K562 (cell line): Measurements from ENCODE around the gene ANKMY1. TPM values are rescaled to one million over a fixed set of nuclear protein-coding genes. Genes with fewer than 3 reads are reported as not detected.

Experiments
- ATAC-seq: fragments of 200-7000 bp; cut with Tn5 transposase; 3 replicates; pipeline ENCODE4 v1.9.1; 2020; ENCODE audit warnings: moderate library complexity
- BruUV-seq: library from RNA; stranded (reverse); fragments of 400-500 nt; replicated peaks from 2 replicates; lab custom pipeline; 2021; lab: Mats Ljungman, UMichigan
- CTCF ChIA-PET: fragments of 300-600 bp; formaldehyde crosslinking; extraction: SDS; loops from one replicate; lab custom pipeline; 2021; ENCODE audit warnings: low intra/inter-chr PET ratio; lab: Yijun Ruan, JAX
- POLR2A ChIA-PET: fragments of 300-600, 350-650 bp; sonication (Branson Sonifier 250); formaldehyde crosslinking; extraction: SDS; loops from one replicate; lab custom pipeline; 2021; ENCODE audit warnings: antibody characterized with exemption, inconsistent platforms; lab: Yijun Ruan, JAX
- DNase-seq, 4 experiments: peaks; one replicate each; pipeline versions ENCODE4 v3.0.0 to v3.0.0-alpha.2; 2011 to 2018; ENCODE audit warnings: low spot score in 3 of 4, mixed read lengths in 3 of 4; ENCODE audit errors: extremely low read depth in 1 of 4
- FAIRE-seq: peaks from 2 replicates; lab custom pipeline; 2011; peaks lifted over from hg19 to GRCh38; lab: Jason Lieb, UNC
- H2AFZ ChIP-seq: 2 replicates; pipeline ENCODE4 v1.6.0; 2011; ENCODE audit warnings: low read depth, low read length, control low read depth, inconsistent platforms
- H3K27ac ChIP-seq: fragments of 200-600 bp; 3 replicates; pipeline ENCODE4 v1.8.0; 2011; ENCODE audit warnings: low read depth, mild to moderate bottlenecking, control low read depth, inconsistent platforms, low read length, moderate library complexity, mixed read lengths; ENCODE audit errors: extremely low read depth
- H3K27me3 ChIP-seq, 2 experiments: fragments of 300-600 bp in 1 of 2; 2 replicates in 1 of 2; 3 replicates in 1 of 2; pipeline versions ENCODE4 v1.6.0 to v1.8.0; 2011; ENCODE audit warnings: inconsistent platforms in 2 of 2, low read length in 2 of 2, mild to moderate bottlenecking in 1 of 2, mixed read lengths in 1 of 2, moderate library complexity in 1 of 2; ENCODE audit not compliant: control insufficient read depth in 2 of 2, insufficient read depth in 2 of 2
- H3K36me3 ChIP-seq: fragments of 300-600 bp; 3 replicates; pipeline ENCODE4 v1.8.0; 2011; ENCODE audit warnings: mild to moderate bottlenecking, low read length, inconsistent platforms; ENCODE audit not compliant: control insufficient read depth, insufficient read depth
- H3K4me1 ChIP-seq, 2 experiments: fragments of 200-600 bp in 1 of 2; replicated peaks in 1 of 2; 2 replicates in 1 of 2; 3 replicates in 1 of 2; pipeline versions ENCODE4 v1.5.1 to v1.8.0; 2011; ENCODE audit warnings: inconsistent platforms in 2 of 2, low read length in 2 of 2, mild to moderate bottlenecking in 1 of 2, mixed read lengths in 1 of 2, moderate library complexity in 1 of 2; ENCODE audit not compliant: control insufficient read depth in 2 of 2, insufficient read depth in 2 of 2
- H3K4me2 ChIP-seq: 2 replicates; pipeline ENCODE4 v1.6.1; 2011; ENCODE audit warnings: low read length, control low read depth, inconsistent platforms, mixed read lengths; ENCODE audit not compliant: insufficient read depth
- H3K4me3 ChIP-seq: fragments of 200-600 bp; sonication (generic), shearing (Covaris generic); 2 replicates; pipeline ENCODE4 v1.5.1; 2016; ENCODE audit warnings: control low read depth, inconsistent platforms
- H3K79me2 ChIP-seq: fragments of 200-600 bp; 3 replicates; pipeline ENCODE4 v1.8.0; 2011; ENCODE audit warnings: low read length, inconsistent platforms; ENCODE audit not compliant: control insufficient read depth, insufficient read depth
- H3K9ac ChIP-seq, 2 experiments: 2 replicates each; pipeline versions ENCODE4 v1.6.0 to v1.6.1; 2011; ENCODE audit warnings: low read depth in 2 of 2, low read length in 2 of 2, control low read depth in 1 of 2, inconsistent platforms in 1 of 2, mild to moderate bottlenecking in 1 of 2, mixed read lengths in 1 of 2; ENCODE audit not compliant: insufficient read depth in 1 of 2
- H3K9me1 ChIP-seq: one replicate; pipeline ENCODE4 v1.6.0; 2011; ENCODE audit warnings: inconsistent platforms, mild to moderate bottlenecking, low read length, moderate library complexity; ENCODE audit not compliant: control insufficient read depth, insufficient read depth
- H3K9me3 ChIP-seq: replicated peaks from 2 replicates; pipeline ENCODE4 v1.5.1; 2011; ENCODE audit warnings: low read depth, low read length, inconsistent platforms; ENCODE audit not compliant: control insufficient read depth, insufficient read depth
- H4K20me1 ChIP-seq: replicated peaks from 2 replicates; pipeline ENCODE4 v1.6.1; 2011; ENCODE audit warnings: low read length, inconsistent platforms, mixed read lengths; ENCODE audit not compliant: control insufficient read depth, insufficient read depth
- BRD4 ChIP-seq: fragments of 200-600 bp; sonication (generic); IDR thresholded peaks from 2 replicates; pipeline ENCODE4 v1.6.1; 2017; ENCODE audit warnings: inconsistent platforms
- CREB5 ChIP-seq: fragments of 250-450 bp; sonication (Bioruptor Pico); IDR thresholded peaks from 2 replicates; pipeline ENCODE4 v1.5.0; 2020; ENCODE audit warnings: mild to moderate bottlenecking
- FOXA1 ChIP-seq: fragments of 450-650 bp; IDR thresholded peaks from 2 replicates; pipeline ENCODE4 v1.6.1; 2016; ENCODE audit warnings: mild to moderate bottlenecking, borderline replicate concordance
- IRF1 ChIP-seq: sonication (generic); formaldehyde crosslinking; IDR thresholded peaks from 2 replicates; pipeline ENCODE4 v1.8.0; 2022; ENCODE audit warnings: missing genetic modification reagents, mild to moderate bottlenecking, borderline replicate concordance
- POLR2G ChIP-seq: fragments of 200-400 bp; formaldehyde crosslinking; IDR thresholded peaks from 2 replicates; pipeline ENCODE4 v1.6.1; 2017; ENCODE audit warnings: low read depth, mild to moderate bottlenecking, antibody characterized with exemption, low read length, moderate library complexity
- SPI1 ChIP-seq: IDR thresholded peaks from 2 replicates; pipeline ENCODE4 v1.6.1; 2011; ENCODE audit warnings: low read depth, low read length, control low read depth, borderline replicate concordance
- ZBTB7A ChIP-seq: IDR thresholded peaks from 2 replicates; pipeline ENCODE4 v1.6.1; 2011; ENCODE audit warnings: low read depth, mild to moderate bottlenecking, low read length, moderate library complexity, borderline replicate concordance; ENCODE audit not compliant: control insufficient read depth
- WGBS: fragments of 100-300 bp; shearing (Covaris generic); methylation state at CpG from one replicate; pipeline ENCODE4 v1.1.6; 2016; ENCODE audit warnings: low coverage, mixed read lengths; ENCODE audit not compliant: insufficient coverage; ENCODE audit errors: missing lambda C conversion rate; 5-methylcytosine and 5-hydroxymethylcytosine counted together
- in situ Hi-C: fragments of 300-500 bp; cut with MboI; formaldehyde crosslinking; loops from 4 replicates; pipeline ENCODE4 v1.15.0; 2018; ENCODE audit warnings: inconsistent platforms, mixed read lengths
- intact Hi-C: fragments of 100-400 bp; cut with micrococcal nuclease; formaldehyde crosslinking; loops from 2 replicates; pipeline ENCODE4 v1.14.2; 2022
- polyA plus RNA-seq, 8 experiments: library from polyadenylated mRNA; depleted of rRNA in 4 of 8; stranded (reverse) in 5 of 8; unstranded in 3 of 8; fragments of >200 nt; fragmentation: Nextera tagmentation in 2 of 8; fragmentation: Illumina TruSeq in 1 of 8; extraction: Ambion mirVana in 2 of 8; extraction: Trizol in 1 of 8; gene quantifications; 2 replicates each; pipeline versions ENCODE4 v1.2.1 to v1.2.3, GENCODE V29; 2011 to 2014; ENCODE audit warnings: inconsistent platforms in 1 of 8, missing spikeins in 1 of 8
- total RNA-seq, 7 experiments: library from RNA; depleted of rRNA in 6 of 7; stranded (reverse); fragments of >200 nt in 6 of 7; fragmentation: Illumina TruSeq in 2 of 7; extraction: Trizol in 2 of 7; gene quantifications; 2 replicates each; pipeline versions ENCODE4 v1.2.1 to v1.2.3, GENCODE V29; 2011 to 2021; ENCODE audit warnings: low replicate concordance in 1 of 7

ANKMY1 gene
- total and polyA plus RNA-seq, 9 of the 15 experiments (the other 6 are each of a cell fraction or from before 2014, with no cell fraction given): 0.75 to 15.1 (median 11.7) TPM

- no TSS peak for BruUV-seq
- Histone ChIP-seq H3K9me3 (no peaks in the 10 kb centered on the region), H3K4me2 (no peak overlapping the region), H3K9me1 (no peaks in the 10 kb centered on the region), H3K9ac (no peak overlapping the region), H2AFZ (no peak overlapping the region), H3K4me3 (no peak overlapping the region), H3K79me2 (no peaks in the 10 kb centered on the region), H3K27me3 (peaks cover 0 to 16% of the 10 kb centered on the region in 2 experiments; a peak in 3 of 5 replicates), H4K20me1 (no peaks in the 10 kb centered on the region), H3K36me3 (no peaks in the 10 kb centered on the region), H3K4me1 (peaks cover 0 to 25% of the 10 kb centered on the region in 2 experiments; a peak in 2 of 5 replicates), H3K27ac (no peak overlapping the region)
- in situ Hi-C loops: no loop called here
- DNase-seq: no peak
- TF ChIP-seq CREB5 (CRISPR knock-in tag) (no peak), ZBTB7A (no peak), POLR2G (peak; percentile 52; the same call in 1 of the 2 replicates), IRF1 (CRISPR knock-in tag) (no peak), SPI1 (no peak), FOXA1 (no peak), BRD4 (no peak)
- 41% methylated on average over 28 of the region's 41 CpGs for WGBS
- intact Hi-C loops: no loop called here
- no peak for FAIRE-seq
- ChIA-PET POLR2A (no interaction called here), CTCF (no interaction called here)
- ATAC-seq: no peak
Measured at GRCh38 chr2:240462073-240462706, 95.6 kb downstream of the ANKMY1 start.
